HK-2 (cell line): Measurements from ENCODE around the gene SCRN2.

Source experiments
- DNase-seq: peaks from one replicate; pipeline ENCODE4 v3.0.0-alpha.2; 2018; ENCODE audit not compliant: unreplicated experiment

SCRN2 gene

GRCh38 chr17:47840742-47841487 lies at the start of gene SCRN2:
TSS of gene SCRN2 (minus strand) at chr17:47841273. CDS start at chr17:47840843, 430 bp downstream.
- peak; percentile 97 for DNase-seq

- DNase-seq = peak; percentile 91
Observed at GRCh38 chr17:47889734-47890529, 48.9 kb upstream of the SCRN2 start.

- DNase-seq = no peak
Observed at GRCh38 chr17:47888293-47888692, 47.2 kb upstream of the SCRN2 start.

GRCh38 chr17:47884905-47885730 lies 44.0 kb upstream of the SCRN2 start:
- no peak for DNase-seq

GRCh38 chr17:47884427-47884740 lies 43.3 kb upstream of the SCRN2 start:
- DNase-seq = no peak

GRCh38 chr17:47883589-47884426 lies 42.7 kb upstream of the SCRN2 start:
- no peak for DNase-seq

GRCh38 chr17:47882695-47883588 lies 41.9 kb upstream of the SCRN2 start:
- no peak for DNase-seq

GRCh38 chr17:47882247-47882646 lies 41.2 kb upstream of the SCRN2 start:
- no peak for DNase-seq

GRCh38 chr17:47879776-47880454 lies 38.8 kb upstream of the SCRN2 start:
- DNase-seq = no peak

GRCh38 chr17:47879028-47879585 lies 38.0 kb upstream of the SCRN2 start:
- DNase-seq = peak; percentile 29

- DNase-seq = no peak
Observed at GRCh38 chr17:47878203-47879027, 37.3 kb upstream of the SCRN2 start.

GRCh38 chr17:47877368-47878034 lies 36.4 kb upstream of the SCRN2 start:
- no peak for DNase-seq

- no peak for DNase-seq
Observed at GRCh38 chr17:47875011-47875985, 34.2 kb upstream of the SCRN2 start.

GRCh38 chr17:47873200-47874090 lies 32.4 kb upstream of the SCRN2 start:
- no peak for DNase-seq

- no peak for DNase-seq
Observed at GRCh38 chr17:47872651-47873161, 31.6 kb upstream of the SCRN2 start.
